ENCODE measurements around the gene KREMEN2. TPM values are rescaled to one million over a fixed set of nuclear protein-coding genes. Genes with fewer than 3 reads are reported as not detected.

Gene KREMEN2
- total and polyA plus RNA-seq, 2 of the 4 experiments (the other 2 are of a cell fraction), result 0.03 TPM; not detected in 1

DNA sequence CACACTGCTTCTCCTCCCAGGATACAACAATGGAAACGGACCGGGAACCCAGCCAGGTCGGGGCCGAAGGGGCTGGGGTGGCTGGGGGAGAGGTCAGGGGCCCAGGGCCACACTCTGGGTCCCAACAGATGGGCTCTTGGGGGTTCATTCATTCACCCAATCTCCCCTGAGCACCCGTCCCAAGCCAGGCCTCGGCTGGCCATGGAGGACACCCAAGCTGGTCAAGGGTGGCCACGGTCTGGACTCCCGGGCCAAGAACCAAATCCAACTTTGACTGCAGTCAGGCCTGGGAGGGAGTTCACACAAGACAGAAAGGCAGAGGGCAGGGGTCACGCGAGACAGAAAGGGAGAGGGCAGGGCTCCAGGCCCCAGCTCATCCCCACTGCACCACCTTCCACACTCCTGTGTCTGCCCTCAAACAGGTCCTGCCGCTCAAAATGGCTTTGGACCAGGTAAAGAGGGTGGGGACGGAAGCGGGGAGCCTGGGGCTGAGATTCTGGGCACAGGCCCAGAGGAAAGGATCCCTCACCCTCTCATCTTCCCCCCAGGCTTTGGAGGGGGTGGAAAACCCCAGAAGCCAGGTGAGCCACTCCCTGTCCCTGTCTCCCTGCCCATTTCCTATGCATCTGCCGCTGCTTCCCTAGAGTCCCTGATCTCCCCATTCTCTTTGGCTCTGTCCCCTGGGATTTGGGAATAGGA is 28.5 kb downstream of the KREMEN2 start:
- no TSS peak for BruUV-seq (replicated peaks)
- no peak for ATAC-seq (ENCODE audit: low read depth)

More for the DNA sequence above, 28.5 kb downstream of the KREMEN2 start:
- ChIA-PET CTCF (no interaction called here), POLR2A (ENCODE audit: unreplicated experiment) (no interaction called here)
- intact Hi-C loops (cut with micrococcal nuclease) (no loop called here), dilution Hi-C loops (cut with HindIII; ENCODE audit: low sequenced_read_pairs, unreplicated experiment) (no loop called here), in situ Hi-C loops (cut with MboI; ENCODE audit: low sequenced_read_pairs) (no loop called here)
- Histone ChIP-seq H2BK20ac (ENCODE audit: low read depth, low read length) (no peak overlapping the region), H4K20me1 (ENCODE audit: insufficient read depth, low read length) (no peaks in the 10 kb centered on the region), H3K18ac (ENCODE audit: low read depth, low read length) (no peak overlapping the region), H4K5ac (ENCODE audit: low read depth, low read length) (no peak overlapping the region), H2BK5ac (ENCODE audit: low read depth, low read length, poor library complexity, severe bottlenecking) (no peak overlapping the region), H2AK5ac (ENCODE audit: low read depth, low read length) (no peak overlapping the region), H3K4me2 (ENCODE audit: low read depth, low read length) (no peak overlapping the region), H3K4me1 (ENCODE audit: control insufficient read depth, insufficient read depth, low read length) (no peaks in the 10 kb centered on the region), H3K27me3 (ENCODE audit: control insufficient read depth, insufficient read depth, low read length) (peaks cover 41% of the 10 kb centered on the region), H2BK120ac (ENCODE audit: low read depth, low read length) (no peak overlapping the region), H3K14ac (replicated peaks; ENCODE audit: low read depth, low read length) (no peak overlapping the region), H2BK15ac (ENCODE audit: low read depth, low read length) (no peak overlapping the region), H2AFZ (replicated peaks; ENCODE audit: low read length, poor library complexity) (no peak overlapping the region), H3K56ac (ENCODE audit: extremely low read depth, insufficient read depth, low read length) (no peak overlapping the region), H3K4ac (ENCODE audit: low read depth, low read length) (no peak overlapping the region), H4K91ac (ENCODE audit: insufficient read depth, low read depth, low read length) (no peak overlapping the region), H3K27ac (ENCODE audit: insufficient read depth, low read length) (no peak overlapping the region), H2AK9ac (replicated peaks; ENCODE audit: low read depth, low read length, poor library complexity) (no peak overlapping the region), H3K36me3 (ENCODE audit: control insufficient read depth, insufficient read depth, low read length) (no peaks in the 10 kb centered on the region), H3K23ac (ENCODE audit: low read depth, low read length) (no peak overlapping the region), H3K4me3 (ENCODE audit: insufficient read depth, low read depth, low read length) (no peak overlapping the region), H3K9me1 (ENCODE audit: insufficient read depth, low read length) (no peaks in the 10 kb centered on the region), H3K79me1 (ENCODE audit: low read depth in 1 of 2, low read length in 2 of 2) (no peaks in the 10 kb centered on the region), H4K8ac (ENCODE audit: low read depth in 2 of 2, low read length in 2 of 2) (no peak overlapping the region), H3K9me3 (ENCODE audit: control insufficient read depth, insufficient read depth, low read length) (no peaks in the 10 kb centered on the region), H3K9ac (ENCODE audit: low read depth, low read length) (no peak overlapping the region)
- DNase-seq, result no peak
- no peak for TF ChIP-seq BHLHE40 (IDR thresholded peaks at IDR 0.05; ENCODE audit: low read depth, low read length)
- TF ChIP-seq CHD1 (IDR thresholded peaks at IDR 0.05; ENCODE audit: low read depth, low read length), result no peak
- TF ChIP-seq, protein P1, sequence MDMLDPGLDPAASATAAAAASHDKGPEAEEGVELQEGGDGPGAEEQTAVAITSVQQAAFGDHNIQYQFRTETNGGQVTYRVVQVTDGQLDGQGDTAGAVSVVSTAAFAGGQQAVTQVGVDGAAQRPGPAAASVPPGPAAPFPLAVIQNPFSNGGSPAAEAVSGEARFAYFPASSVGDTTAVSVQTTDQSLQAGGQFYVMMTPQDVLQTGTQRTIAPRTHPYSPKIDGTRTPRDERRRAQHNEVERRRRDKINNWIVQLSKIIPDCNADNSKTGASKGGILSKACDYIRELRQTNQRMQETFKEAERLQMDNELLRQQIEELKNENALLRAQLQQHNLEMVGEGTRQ (IDR thresholded peaks at IDR 0.05; ENCODE audit: low read depth, low read length), result no peak
- TF ChIP-seq, protein P2, sequence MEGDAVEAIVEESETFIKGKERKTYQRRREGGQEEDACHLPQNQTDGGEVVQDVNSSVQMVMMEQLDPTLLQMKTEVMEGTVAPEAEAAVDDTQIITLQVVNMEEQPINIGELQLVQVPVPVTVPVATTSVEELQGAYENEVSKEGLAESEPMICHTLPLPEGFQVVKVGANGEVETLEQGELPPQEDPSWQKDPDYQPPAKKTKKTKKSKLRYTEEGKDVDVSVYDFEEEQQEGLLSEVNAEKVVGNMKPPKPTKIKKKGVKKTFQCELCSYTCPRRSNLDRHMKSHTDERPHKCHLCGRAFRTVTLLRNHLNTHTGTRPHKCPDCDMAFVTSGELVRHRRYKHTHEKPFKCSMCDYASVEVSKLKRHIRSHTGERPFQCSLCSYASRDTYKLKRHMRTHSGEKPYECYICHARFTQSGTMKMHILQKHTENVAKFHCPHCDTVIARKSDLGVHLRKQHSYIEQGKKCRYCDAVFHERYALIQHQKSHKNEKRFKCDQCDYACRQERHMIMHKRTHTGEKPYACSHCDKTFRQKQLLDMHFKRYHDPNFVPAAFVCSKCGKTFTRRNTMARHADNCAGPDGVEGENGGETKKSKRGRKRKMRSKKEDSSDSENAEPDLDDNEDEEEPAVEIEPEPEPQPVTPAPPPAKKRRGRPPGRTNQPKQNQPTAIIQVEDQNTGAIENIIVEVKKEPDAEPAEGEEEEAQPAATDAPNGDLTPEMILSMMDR (conservative IDR thresholded peaks at IDR 0.05; ENCODE audit: low read depth, low read length), result no peak
- TF ChIP-seq, protein P3, sequence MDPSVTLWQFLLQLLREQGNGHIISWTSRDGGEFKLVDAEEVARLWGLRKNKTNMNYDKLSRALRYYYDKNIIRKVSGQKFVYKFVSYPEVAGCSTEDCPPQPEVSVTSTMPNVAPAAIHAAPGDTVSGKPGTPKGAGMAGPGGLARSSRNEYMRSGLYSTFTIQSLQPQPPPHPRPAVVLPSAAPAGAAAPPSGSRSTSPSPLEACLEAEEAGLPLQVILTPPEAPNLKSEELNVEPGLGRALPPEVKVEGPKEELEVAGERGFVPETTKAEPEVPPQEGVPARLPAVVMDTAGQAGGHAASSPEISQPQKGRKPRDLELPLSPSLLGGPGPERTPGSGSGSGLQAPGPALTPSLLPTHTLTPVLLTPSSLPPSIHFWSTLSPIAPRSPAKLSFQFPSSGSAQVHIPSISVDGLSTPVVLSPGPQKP (IDR thresholded peaks at IDR 0.05; ENCODE audit: borderline replicate concordance, low read depth, low read length), result no peak
- TF ChIP-seq MAFK (IDR thresholded peaks at IDR 0.05; ENCODE audit: low read depth, low read length), result no peak
- TF ChIP-seq NFE2L2 (IDR thresholded peaks at IDR 0.05; ENCODE audit: low read depth, low read length), result no peak
- TF ChIP-seq MXI1 (IDR thresholded peaks at IDR 0.05; ENCODE audit: borderline replicate concordance, low read depth, low read length), result no peak
- no peak for TF ChIP-seq RAD21 (IDR thresholded peaks at IDR 0.05; ENCODE audit: low read length)
- TF ChIP-seq MAZ (IDR thresholded peaks at IDR 0.05; ENCODE audit: borderline replicate concordance, low read depth, low read length), result no peak
- no peak for TF ChIP-seq FOS (IDR thresholded peaks at IDR 0.05; ENCODE audit: low read depth, low read length)
- no peak for TF ChIP-seq POLR2A (IDR thresholded peaks at IDR 0.05; ENCODE audit: low read depth, low read length)
- no peak for TF ChIP-seq CEBPB (IDR thresholded peaks at IDR 0.05; ENCODE audit: low read depth, low read length)
- 94% methylated on average over 4 of the region's 14 CpGs; no CpG with 5 or more reads in 1 of the 2 experiments for WGBS, 2 experiments (ENCODE audit: extremely low coverage in 2 of 2, insufficient read length in 1 of 2)
